PFSK-1 (cell line): ENCODE data around the gene THOP1.

Experiments
- FOXP2 ChIP-seq: optimal IDR thresholded peaks from 2 replicates; pipeline ENCODE3; 2011; ENCODE audit warnings: borderline replicate concordance, control low read depth, inconsistent platforms; ENCODE audit not compliant: insufficient read depth; ENCODE audit errors: extremely low read length, extremely low read depth
- POLR2AphosphoS5 ChIP-seq: IDR thresholded peaks from 2 replicates; pipeline ENCODE4 v1.6.1; 2012; ENCODE audit warnings: low read depth, mild to moderate bottlenecking, control low read depth, low read length, moderate library complexity
- SIN3A ChIP-seq: IDR thresholded peaks from 2 replicates; pipeline ENCODE4 v1.6.1; 2012; ENCODE audit warnings: mild to moderate bottlenecking, low read length, moderate library complexity, borderline replicate concordance; ENCODE audit not compliant: insufficient read depth
- TAF1 ChIP-seq: IDR thresholded peaks from 2 replicates; pipeline ENCODE4 v1.6.1; 2012; ENCODE audit warnings: low read length, control low read depth, borderline replicate concordance; ENCODE audit not compliant: insufficient read depth
- TF ChIP-seq, protein P1 (sequence below), 2 experiments: IDR thresholded peaks; 2 replicates each; pipeline versions ENCODE4 v1.6.1 to v1.8.0; 2011 to 2012; ENCODE audit warnings: low read depth in 2 of 2, low read length in 2 of 2, control low read depth in 1 of 2, inconsistent platforms in 1 of 2, mild to moderate bottlenecking in 1 of 2, moderate library complexity in 1 of 2; ENCODE audit not compliant: insufficient read depth in 1 of 2

DNA sequence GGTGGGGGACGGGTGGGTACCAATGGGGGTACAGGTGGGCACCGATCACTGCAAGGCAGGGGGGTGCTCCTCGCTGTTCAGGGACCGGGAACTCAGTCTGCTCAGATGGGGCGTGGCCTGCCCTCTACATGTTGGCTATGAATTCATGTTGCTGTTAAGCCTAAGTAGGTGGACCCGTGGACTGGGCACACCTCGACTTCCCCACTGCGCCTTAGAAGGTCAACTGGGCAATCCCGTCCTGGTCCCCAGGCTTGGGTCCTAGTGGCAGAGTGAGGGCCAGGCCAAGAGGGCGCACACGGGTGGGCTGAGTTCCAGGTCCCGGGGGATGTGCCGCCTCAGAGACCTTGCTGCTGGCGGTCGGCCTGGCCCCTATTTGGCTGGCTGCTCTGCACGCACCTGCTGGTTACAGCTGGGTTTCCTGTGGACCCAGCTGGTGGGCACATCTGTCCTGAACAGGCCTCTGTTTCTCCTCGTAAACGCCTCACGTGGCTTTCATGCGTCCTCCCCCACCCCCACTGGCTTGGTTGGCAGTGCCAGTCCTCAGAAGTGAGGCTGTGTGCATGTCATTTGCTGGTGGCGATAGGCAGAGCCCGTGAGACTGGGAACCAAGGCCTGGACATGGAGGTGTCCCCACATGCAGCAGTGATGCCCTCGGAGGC lies 20.8 kb downstream of the THOP1 start:
- TF ChIP-seq, protein P1, sequence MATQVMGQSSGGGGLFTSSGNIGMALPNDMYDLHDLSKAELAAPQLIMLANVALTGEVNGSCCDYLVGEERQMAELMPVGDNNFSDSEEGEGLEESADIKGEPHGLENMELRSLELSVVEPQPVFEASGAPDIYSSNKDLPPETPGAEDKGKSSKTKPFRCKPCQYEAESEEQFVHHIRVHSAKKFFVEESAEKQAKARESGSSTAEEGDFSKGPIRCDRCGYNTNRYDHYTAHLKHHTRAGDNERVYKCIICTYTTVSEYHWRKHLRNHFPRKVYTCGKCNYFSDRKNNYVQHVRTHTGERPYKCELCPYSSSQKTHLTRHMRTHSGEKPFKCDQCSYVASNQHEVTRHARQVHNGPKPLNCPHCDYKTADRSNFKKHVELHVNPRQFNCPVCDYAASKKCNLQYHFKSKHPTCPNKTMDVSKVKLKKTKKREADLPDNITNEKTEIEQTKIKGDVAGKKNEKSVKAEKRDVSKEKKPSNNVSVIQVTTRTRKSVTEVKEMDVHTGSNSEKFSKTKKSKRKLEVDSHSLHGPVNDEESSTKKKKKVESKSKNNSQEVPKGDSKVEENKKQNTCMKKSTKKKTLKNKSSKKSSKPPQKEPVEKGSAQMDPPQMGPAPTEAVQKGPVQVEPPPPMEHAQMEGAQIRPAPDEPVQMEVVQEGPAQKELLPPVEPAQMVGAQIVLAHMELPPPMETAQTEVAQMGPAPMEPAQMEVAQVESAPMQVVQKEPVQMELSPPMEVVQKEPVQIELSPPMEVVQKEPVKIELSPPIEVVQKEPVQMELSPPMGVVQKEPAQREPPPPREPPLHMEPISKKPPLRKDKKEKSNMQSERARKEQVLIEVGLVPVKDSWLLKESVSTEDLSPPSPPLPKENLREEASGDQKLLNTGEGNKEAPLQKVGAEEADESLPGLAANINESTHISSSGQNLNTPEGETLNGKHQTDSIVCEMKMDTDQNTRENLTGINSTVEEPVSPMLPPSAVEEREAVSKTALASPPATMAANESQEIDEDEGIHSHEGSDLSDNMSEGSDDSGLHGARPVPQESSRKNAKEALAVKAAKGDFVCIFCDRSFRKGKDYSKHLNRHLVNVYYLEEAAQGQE (IDR thresholded peaks at IDR 0.05; ENCODE audit: insufficient read depth in 1 of 2, low read depth in 2 of 2, low read length in 2 of 2), result no peak
- TF ChIP-seq TAF1 (no peak), POLR2AphosphoS5 (no peak), SIN3A (no peak), FOXP2 (no peak)
